Activated naive CD4-positive, alpha-beta T cell treated with anti-CD3 and anti-CD28 coated beads for 36 hours (primary cell): ENCODE data around the gene CUZD1. TPM values are rescaled to one million over a fixed set of nuclear protein-coding genes. Genes with fewer than 3 reads are reported as not detected.
"Not testable (repeated sequence)": the region's sequence is repeated elsewhere in the genome, so short reads cannot be mapped to it uniquely, and the experiment has no call there.

ENCODE experiments used
- CTCF ChIA-PET: fragments of 350-600 bp; sonication (Branson Sonifier 250); formaldehyde crosslinking; loops from one replicate; lab custom pipeline; 2021; ENCODE audit warnings: antibody characterized with exemption; lab: Charles Lee
- DNase-seq: peaks from one replicate; pipeline ENCODE4 v3.0.0-alpha.2; 2020
- H3K27ac Mint-ChIP-seq: one replicate; pipeline ENCODE4 v1.8.0; 2021; ENCODE audit warnings: mild to moderate bottlenecking, mixed read lengths
- H3K27me3 Mint-ChIP-seq: one replicate; pipeline ENCODE4 v1.8.0; 2021; ENCODE audit warnings: low read depth, mixed read lengths
- H3K36me3 Mint-ChIP-seq: one replicate; pipeline ENCODE4 v1.8.0; 2021; ENCODE audit warnings: low read depth, mixed read lengths
- H3K4me1 Mint-ChIP-seq: one replicate; pipeline ENCODE4 v1.8.0; 2021; ENCODE audit warnings: low read depth, mixed read lengths
- H3K4me3 Mint-ChIP-seq: one replicate; pipeline ENCODE4 v1.8.0; 2021; ENCODE audit warnings: mild to moderate bottlenecking, moderate library complexity, mixed read lengths
- H3K9me3 Mint-ChIP-seq: one replicate; pipeline ENCODE4 v1.8.0; 2021; ENCODE audit warnings: mixed read lengths
- intact Hi-C: fragments of 100-400 bp; cut with micrococcal nuclease; formaldehyde crosslinking; loops from one replicate; pipeline ENCODE4 v1.15.1; 2023
- total RNA-seq, 2 experiments: library from RNA; stranded (reverse); gene quantifications; one replicate each; pipeline ENCODE4 v1.2.3, GENCODE V29; 2021

The CUZD1 gene, protein sequence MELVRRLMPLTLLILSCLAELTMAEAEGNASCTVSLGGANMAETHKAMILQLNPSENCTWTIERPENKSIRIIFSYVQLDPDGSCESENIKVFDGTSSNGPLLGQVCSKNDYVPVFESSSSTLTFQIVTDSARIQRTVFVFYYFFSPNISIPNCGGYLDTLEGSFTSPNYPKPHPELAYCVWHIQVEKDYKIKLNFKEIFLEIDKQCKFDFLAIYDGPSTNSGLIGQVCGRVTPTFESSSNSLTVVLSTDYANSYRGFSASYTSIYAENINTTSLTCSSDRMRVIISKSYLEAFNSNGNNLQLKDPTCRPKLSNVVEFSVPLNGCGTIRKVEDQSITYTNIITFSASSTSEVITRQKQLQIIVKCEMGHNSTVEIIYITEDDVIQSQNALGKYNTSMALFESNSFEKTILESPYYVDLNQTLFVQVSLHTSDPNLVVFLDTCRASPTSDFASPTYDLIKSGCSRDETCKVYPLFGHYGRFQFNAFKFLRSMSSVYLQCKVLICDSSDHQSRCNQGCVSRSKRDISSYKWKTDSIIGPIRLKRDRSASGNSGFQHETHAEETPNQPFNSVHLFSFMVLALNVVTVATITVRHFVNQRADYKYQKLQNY
- total RNA-seq: under 1 TPM; 0.43 to 0.54 TPM

DNA sequence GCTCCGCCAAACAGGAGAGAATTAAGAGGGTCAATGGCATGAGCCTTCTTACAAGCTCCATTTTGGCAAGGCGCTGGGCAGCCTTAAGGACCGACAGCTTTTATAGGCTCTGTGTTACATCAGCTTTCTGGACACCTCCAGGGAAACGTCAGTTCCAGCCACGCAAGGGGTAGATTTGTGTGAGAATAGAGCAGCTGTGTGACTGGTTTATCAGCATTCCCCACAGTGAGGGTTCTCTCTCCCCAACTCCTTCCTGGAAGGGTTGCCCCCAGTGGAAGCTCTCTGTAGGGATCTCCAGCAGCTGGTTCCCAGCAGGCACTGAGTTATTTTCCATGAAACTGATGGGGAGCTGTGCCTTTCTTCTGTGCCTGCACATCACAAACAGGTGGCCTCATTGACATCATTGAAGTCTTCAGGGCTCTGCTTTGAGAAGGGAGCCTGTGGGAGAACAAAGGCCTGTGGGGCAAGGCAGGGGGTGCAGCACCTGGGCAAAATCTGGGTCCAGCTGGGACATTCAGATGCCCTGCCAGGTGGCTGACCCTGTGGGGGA, at the start of gene CUZD1:
CUZD1 (minus strand) TSS at position 75 of the 550 bp plus-strand sequence; CDS start at position 61, 14 bp downstream.
- Mint-ChIP-seq H3K27ac (no peak within 1 kb of the TSS), H3K27me3 (no peaks in the 10 kb centered on the region), H3K4me3 (no peak within 1 kb of the TSS), H3K9me3 (peaks cover 2% of the 10 kb centered on the region), H3K4me1 (peaks cover 1% of the 10 kb centered on the region), H3K36me3 (peaks cover 33% of the 10 kb centered on the region)
- DNase-seq: no peak
- intact Hi-C loops: no loop called here
- CTCF ChIA-PET: no interaction called here

DNA sequence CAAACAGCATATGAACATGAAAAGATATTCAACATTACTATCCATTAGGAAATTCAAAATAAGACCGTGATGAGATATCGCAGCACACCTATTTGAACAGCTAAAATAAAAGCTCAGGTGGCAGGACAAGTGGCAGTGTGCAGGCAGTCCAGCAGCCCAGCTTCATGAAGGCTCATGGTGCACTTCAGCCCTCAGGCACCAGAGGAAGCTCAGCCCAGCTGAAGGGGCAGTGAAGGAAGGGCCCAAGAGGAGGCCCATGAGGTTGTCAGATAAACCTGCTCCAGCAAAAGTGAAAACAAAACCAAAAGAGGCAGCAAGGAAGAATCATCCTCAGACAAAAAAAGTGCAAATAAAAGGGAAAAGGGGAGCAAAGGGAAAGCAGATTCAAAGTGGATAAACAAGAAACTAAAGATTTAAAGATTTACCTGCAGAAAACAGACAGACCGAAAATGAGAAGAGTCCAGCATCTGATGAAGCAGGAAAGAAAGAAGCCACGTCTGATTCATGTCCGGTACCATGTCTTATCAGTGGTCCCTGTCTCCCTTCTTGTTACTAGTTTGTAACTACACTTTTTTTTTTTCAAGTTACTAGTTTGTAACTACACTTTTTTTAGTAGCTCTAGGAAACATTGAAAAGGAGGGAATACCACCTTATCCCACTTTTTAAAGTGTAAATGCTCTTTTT, 48.7 kb upstream of the CUZD1 start:
- H3K27ac Mint-ChIP-seq: no peak overlapping the region
- H3K9me3 Mint-ChIP-seq: peaks cover 1% of the 10 kb centered on the region
- DNase-seq: no peak
- H3K27me3 Mint-ChIP-seq: no peaks in the 10 kb centered on the region
- intact Hi-C loops: no loop called here
- peaks cover 15% of the 10 kb centered on the region for H3K36me3 Mint-ChIP-seq
- no peak overlapping the region for H3K4me3 Mint-ChIP-seq
- CTCF ChIA-PET: no interaction called here
- peaks cover 3% of the 10 kb centered on the region for H3K4me1 Mint-ChIP-seq

DNA sequence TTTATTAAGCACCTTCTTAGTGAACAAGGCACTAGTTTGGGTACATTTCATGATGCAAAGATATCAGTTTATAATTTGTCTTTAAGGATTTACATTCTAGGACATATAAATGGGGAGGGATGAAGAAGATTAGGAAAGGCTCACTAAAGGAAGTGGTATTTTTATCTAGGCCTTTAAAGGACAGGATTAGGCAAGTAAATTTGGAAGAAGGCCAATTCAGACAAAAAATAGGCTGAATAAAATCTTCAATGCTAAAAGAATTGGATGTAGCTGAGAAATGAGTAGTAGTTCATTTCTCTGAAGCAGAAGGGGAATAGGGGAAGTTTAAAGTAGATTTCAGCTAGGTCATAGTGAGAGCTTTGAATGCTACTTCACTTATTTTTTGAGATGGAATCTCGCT, 38.5 kb upstream of the CUZD1 start:
- DNase-seq: no peak
- Mint-ChIP-seq H3K36me3 (peaks cover 25% of the 10 kb centered on the region), H3K9me3 (no peaks in the 10 kb centered on the region), H3K4me3 (no peak overlapping the region), H3K27ac (no peak overlapping the region), H3K27me3 (peaks cover 3% of the 10 kb centered on the region), H3K4me1 (peaks cover 19% of the 10 kb centered on the region)
- CTCF ChIA-PET: no interaction called here
- intact Hi-C loops: no loop called here

DNA sequence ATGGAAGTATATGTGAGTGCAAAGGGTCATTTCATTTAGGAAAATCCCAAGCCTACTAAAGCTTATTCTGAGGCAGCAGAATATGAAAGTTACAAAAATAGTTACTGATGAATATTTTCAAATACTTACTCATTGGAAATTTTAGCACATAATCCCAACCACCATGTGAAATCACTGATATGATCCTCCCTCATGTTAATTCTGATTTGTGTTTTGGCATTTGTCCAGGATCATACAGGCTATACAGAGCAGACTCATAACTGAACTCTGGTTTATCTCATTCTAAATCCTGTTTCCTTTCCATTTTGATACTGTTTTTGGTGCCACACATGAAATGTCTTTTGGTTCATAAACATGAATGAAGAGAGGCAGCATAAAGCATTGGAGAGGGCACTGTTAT, 37.1 kb upstream of the CUZD1 start:
- Mint-ChIP-seq H3K36me3 (peaks cover 27% of the 10 kb centered on the region), H3K27me3 (peaks cover 3% of the 10 kb centered on the region), H3K4me3 (no peak overlapping the region), H3K27ac (no peak overlapping the region), H3K4me1 (peaks cover 32% of the 10 kb centered on the region), H3K9me3 (no peaks in the 10 kb centered on the region)
- intact Hi-C loops: no loop called here
- DNase-seq: no peak
- CTCF ChIA-PET: no interaction called here

DNA sequence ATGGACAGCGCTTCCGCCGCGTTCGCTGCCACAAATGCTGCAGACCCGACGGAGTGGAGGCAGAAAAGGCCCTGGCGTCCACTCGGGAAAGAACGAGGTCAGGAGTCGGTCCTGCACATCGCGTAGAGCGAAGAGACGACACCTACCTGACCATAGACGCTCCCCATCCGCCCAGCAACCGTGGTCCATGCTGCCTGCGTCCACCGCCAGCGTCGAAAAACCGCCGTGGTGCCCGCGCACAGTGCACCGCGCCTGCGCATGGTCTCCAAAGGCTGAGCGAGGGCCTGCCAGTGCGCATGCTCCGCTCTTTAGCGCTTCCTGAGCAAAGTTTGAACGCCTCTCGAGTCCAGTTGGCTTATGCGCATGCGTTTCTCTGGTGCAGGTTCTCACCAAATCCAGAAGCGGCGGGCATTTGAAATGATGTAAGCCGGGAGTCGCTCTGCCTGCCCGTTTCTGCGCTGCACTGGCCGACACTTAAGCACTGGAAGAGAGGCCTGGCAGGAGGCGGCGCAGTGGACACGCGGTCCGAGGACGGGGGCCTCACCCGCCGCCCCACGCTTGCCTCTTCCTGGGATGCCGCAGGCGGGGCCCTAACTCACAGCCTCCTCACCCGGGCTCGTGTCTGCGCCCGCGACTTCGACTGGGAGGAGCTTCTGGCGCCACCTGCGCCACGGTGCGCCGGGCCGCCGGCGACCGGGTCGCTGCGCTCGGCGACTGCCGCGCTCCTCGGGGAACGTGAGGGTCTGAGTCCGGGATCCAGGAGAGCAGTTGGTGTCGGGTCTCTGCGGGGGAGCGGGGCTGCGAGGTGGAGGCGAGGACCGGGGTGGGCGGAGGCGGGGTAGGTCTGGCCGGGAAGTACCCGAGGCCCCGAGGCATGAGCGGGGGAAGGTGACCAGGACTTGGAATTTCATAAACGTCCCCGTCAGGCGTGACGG, 33.9 kb upstream of the CUZD1 start, which contains the start of gene FAM24B:
FAM24B (minus strand) TSS at position 243 of the 935 bp plus-strand sequence. CDS start 29,066 bp downstream, outside the sequence.
- Mint-ChIP-seq H3K4me1 (peaks cover 45% of the 10 kb centered on the region), H3K4me3 (peak within 1 kb of the TSS; percentile 82), H3K27me3 (peaks cover 3% of the 10 kb centered on the region), H3K36me3 (peaks cover 36% of the 10 kb centered on the region), H3K9me3 (no peaks in the 10 kb centered on the region), H3K27ac (peak within 1 kb of the TSS; percentile 90)
- CTCF ChIA-PET: no interaction called here
- DNase-seq: peak; percentile 95
- intact Hi-C loops: loop anchor here (1.0 to 2.0 kb wide), 7 partner anchors 33 to 505 kb away; partner anchors contain the start of genes BUB3, C10orf88, IKZF5 and PLEKHA1

DNA sequence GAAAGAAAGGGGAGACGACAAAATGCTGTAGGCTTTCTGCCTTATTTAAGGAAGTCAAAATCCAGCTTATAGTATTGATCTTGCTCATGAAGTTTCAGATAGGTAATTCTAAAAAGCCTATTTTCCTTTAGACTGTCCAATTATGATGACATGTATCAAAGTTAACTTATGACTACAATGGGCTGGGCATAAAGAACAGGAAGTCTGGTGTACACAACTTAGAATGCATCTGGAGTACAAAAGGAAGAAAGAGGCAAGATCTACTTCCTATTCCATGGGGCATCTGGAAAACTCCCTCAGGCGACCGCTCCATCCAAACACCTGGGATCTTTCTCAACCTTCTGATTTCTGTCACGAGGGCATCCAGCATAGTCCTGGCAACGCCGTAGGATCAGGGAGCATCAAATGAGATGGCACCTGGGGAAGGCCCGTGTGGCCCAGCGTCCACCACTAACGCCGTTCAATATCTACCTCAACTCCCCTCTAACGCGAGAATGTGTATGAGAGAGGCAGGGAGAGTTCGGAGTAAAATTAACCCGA, 33.2 kb upstream of the CUZD1 start:
- Mint-ChIP-seq H3K4me3 (peak overlapping the region; percentile 82), H3K27me3 (peaks cover 3% of the 10 kb centered on the region), H3K27ac (peak overlapping the region; percentile 90), H3K4me1 (peaks cover 46% of the 10 kb centered on the region), H3K9me3 (no peaks in the 10 kb centered on the region), H3K36me3 (peaks cover 39% of the 10 kb centered on the region)
- DNase-seq: no peak
- intact Hi-C loops: loop anchor here (1.0 to 2.0 kb wide), 7 partner anchors 34 to 505 kb away; partner anchors contain the start of genes BUB3, C10orf88, IKZF5 and PLEKHA1
- CTCF ChIA-PET: no interaction called here

DNA sequence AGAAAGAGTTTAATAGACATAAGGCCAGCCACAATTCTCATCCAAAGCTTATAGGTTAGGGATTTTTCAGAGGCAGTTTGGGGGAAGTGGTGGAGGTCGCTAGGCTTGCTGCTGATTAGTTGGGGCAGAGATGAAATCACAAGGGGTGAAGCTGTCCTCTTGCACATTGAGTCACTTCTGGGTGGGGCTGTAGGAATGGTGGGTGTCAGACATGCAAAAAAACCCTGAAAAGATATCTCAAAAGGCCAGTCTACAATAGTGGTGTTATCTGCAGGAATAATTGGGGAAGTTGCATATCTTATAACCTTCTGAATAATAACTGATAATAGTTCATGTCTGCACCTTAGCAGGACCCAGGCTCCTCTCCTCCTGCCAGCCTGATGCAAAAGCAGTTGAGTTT, 31.6 kb upstream of the CUZD1 start:
- H3K27me3 Mint-ChIP-seq: peaks cover 3% of the 10 kb centered on the region
- no peak for DNase-seq
- no peaks in the 10 kb centered on the region for H3K9me3 Mint-ChIP-seq
- peaks cover 39% of the 10 kb centered on the region for H3K4me1 Mint-ChIP-seq
- intact Hi-C loops: no loop called here
- CTCF ChIA-PET: interaction anchor here (0.6 kb wide), 1 partner anchor 1886 kb away, joined by 3 read pairs; no protein-coding TSS in a partner anchor
- peaks cover 41% of the 10 kb centered on the region for H3K36me3 Mint-ChIP-seq
- no peak overlapping the region for H3K27ac Mint-ChIP-seq
- H3K4me3 Mint-ChIP-seq: peak overlapping the region; percentile 82

DNA sequence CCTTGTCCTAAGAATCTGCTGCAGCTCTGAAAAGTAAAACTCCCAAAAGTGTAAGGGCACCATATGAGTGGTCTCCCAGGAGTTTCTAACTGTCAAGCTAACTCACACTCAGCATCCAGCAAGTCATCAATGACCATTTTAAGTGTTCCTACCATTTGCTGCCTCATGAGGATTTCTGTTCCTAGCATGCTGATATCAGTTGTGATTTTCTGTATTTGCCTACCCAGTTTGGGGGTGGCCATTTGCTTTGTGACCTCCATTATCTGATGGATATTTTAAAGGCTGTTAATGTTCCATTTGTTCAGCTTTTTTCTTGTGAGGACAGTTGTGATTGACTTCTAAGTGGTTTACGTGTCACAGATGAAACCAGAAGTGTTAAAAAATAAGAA, 30.8 kb upstream of the CUZD1 start:
- Mint-ChIP-seq H3K4me1 (peaks cover 39% of the 10 kb centered on the region), H3K27me3 (peaks cover 3% of the 10 kb centered on the region), H3K9me3 (peaks cover 2% of the 10 kb centered on the region), H3K27ac (no peak overlapping the region), H3K4me3 (no peak overlapping the region), H3K36me3 (peaks cover 46% of the 10 kb centered on the region)
- CTCF ChIA-PET: no interaction called here
- DNase-seq: no peak
- intact Hi-C loops: no loop called here

DNA sequence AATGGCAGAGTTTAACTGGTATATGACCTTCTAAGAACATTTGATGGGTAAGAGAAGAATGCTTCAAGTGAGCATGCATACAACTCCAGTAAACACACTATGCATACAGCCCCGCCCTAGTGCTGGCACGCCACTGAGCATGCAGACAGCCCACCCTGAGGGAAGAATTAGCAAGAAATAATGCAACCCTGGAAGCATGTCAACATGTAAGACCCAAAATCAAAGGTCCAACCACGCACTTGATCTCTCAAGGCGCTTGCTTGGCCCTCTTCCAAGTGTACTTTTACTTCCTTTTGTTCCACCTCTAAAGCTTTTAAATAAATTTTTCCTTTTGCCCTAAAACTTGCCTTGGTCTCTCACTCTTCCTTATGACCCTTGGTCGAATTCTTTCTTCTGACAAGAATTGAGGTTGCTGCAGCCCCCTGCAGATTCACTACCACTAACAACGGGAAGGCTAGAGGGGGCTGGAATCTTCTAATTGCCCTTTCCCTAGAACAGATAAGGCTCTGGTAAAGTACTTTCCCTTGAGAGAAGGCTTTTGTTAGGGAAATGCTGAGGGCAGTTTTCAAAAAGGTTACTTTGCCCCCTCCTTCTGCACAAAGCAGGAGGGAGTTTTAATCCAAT, 30.3 kb upstream of the CUZD1 start:
- no peak overlapping the region for H3K4me3 Mint-ChIP-seq
- CTCF ChIA-PET: no interaction called here
- H3K27ac Mint-ChIP-seq: no peak overlapping the region
- H3K36me3 Mint-ChIP-seq: peaks cover 43% of the 10 kb centered on the region
- H3K4me1 Mint-ChIP-seq: peaks cover 36% of the 10 kb centered on the region
- H3K27me3 Mint-ChIP-seq: peaks cover 3% of the 10 kb centered on the region
- intact Hi-C loops: no loop called here
- H3K9me3 Mint-ChIP-seq: peaks cover 2% of the 10 kb centered on the region
- DNase-seq: no peak

DNA sequence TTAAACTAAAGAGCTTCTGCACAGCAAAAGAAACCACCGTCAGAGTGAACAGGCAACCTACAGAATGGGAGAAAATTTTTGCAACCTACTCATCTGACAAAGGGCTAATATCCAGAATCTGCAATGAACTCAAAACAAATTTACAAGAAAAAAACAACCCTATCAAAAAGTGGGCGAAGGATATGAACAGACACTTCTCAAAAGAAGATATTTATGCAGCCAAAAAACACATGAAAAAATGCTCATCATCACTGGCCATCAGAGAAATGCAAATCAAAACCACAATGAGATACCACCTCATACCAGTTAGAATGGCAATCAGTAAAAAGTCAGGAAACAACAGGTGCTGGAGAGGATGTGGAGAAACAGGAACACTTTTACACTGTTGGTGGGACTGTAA, 26.3 kb upstream of the CUZD1 start:
- H3K4me3 Mint-ChIP-seq, DNase-seq, H3K27me3 Mint-ChIP-seq, H3K27ac Mint-ChIP-seq, intact Hi-C loops, CTCF ChIA-PET, H3K9me3 Mint-ChIP-seq: not testable (repeated sequence)
- H3K4me1 Mint-ChIP-seq: peaks cover 21% of the 10 kb centered on the region
- H3K36me3 Mint-ChIP-seq: peaks cover 41% of the 10 kb centered on the region

DNA sequence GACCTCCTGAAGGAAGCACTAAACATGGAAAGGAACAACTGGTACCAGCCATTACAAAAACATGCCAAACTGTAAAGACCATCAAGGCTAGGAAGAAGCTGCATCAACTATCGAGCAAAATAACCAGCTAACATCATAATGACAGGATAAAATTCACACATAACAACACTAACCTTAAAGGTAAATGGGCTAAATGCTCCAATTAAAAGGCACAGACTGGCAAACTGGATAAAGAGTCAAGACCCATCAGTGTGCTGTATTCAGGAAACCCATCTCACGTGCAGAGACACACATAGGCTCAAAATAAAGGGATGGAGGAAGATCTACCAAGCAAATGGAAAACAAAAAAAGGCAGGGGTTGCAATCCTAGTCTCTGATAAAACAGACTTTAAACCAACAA, 23.1 kb upstream of the CUZD1 start:
- DNase-seq, intact Hi-C loops, CTCF ChIA-PET, H3K27ac Mint-ChIP-seq, H3K27me3 Mint-ChIP-seq, H3K4me3 Mint-ChIP-seq, H3K9me3 Mint-ChIP-seq: not testable (repeated sequence)
- H3K36me3 Mint-ChIP-seq: peaks cover 33% of the 10 kb centered on the region
- H3K4me1 Mint-ChIP-seq: peaks cover 21% of the 10 kb centered on the region
